HCT116 (cell line): ENCODE measurements around the gene CAV2. TPM values are rescaled to one million over a fixed set of nuclear protein-coding genes. Genes with fewer than 3 reads are reported as not detected.

Experiments used
- ATAC-seq: fragments of 200-7000 bp; cut with Tn5 transposase; 2 replicates; pipeline ENCODE4 v1.9.1; 2020; ENCODE audit warnings: mild to moderate bottlenecking, moderate library complexity
- BruUV-seq: library from RNA; stranded (reverse); fragments of 400-500 nt; replicated peaks from 2 replicates; lab custom pipeline; 2021; lab: Mats Ljungman, UMichigan
- CTCF ChIA-PET: fragments of 300-600 bp; sonication (Branson Sonifier 250); formaldehyde crosslinking; loops from one replicate; lab custom pipeline; 2021; ENCODE audit warnings: antibody characterized with exemption; lab: Charles Lee
- POLR2A ChIA-PET: fragments of 300-600, 350-600 bp; sonication (Branson Sonifier 250); formaldehyde crosslinking; loops from one replicate; lab custom pipeline; 2021; ENCODE audit warnings: antibody characterized with exemption; lab: Charles Lee
- RAD21 ChIA-PET, 2 experiments: fragments of 300-600 bp; sonication (Branson Sonifier 250); formaldehyde crosslinking; loops; one replicate each; lab custom pipeline; 2023; ENCODE audit warnings: low total read pairs in 2 of 2; ENCODE audit not compliant: uncharacterized antibody in 2 of 2, unreplicated experiment in 2 of 2, low non-redundant PET in 1 of 2; lab: Charles Lee
- DNase-seq: peaks from one replicate; pipeline ENCODE4 v3.0.0-alpha.2; 2010; ENCODE audit warnings: low read depth, low spot score
- H2AFZ ChIP-seq: fragments of 200-600 bp; shearing (Covaris generic), sonication (generic); 2 replicates; pipeline ENCODE4 v1.6.1; 2017; ENCODE audit warnings: low read depth, mixed run types, mixed read lengths, antibody characterized with exemption, low read length; ENCODE audit not compliant: poor library complexity, severe bottlenecking
- H3K27ac ChIP-seq: 2 replicates; pipeline ENCODE4 v1.5.1; 2012; ENCODE audit warnings: low read depth, low read length
- H3K27me3 ChIP-seq: fragments of 200-600 bp; sonication (generic); 2 replicates; pipeline ENCODE4 v1.6.1; 2016; ENCODE audit warnings: mixed run types, low read length, mixed read lengths; ENCODE audit not compliant: insufficient read depth
- H3K36me3 ChIP-seq, 2 experiments: fragments of 200-500 bp in 1 of 2; fragments of 200-600 bp in 1 of 2; sonication (Bioruptor generic) in 1 of 2; sonication (generic) in 1 of 2; 2 replicates each; pipeline versions ENCODE4 v1.5.1 to v1.6.1; 2014 to 2016; ENCODE audit warnings: low read length in 2 of 2, inconsistent platforms in 1 of 2, mixed read lengths in 1 of 2, mixed run types in 1 of 2; ENCODE audit not compliant: insufficient read depth in 2 of 2, control insufficient read depth in 1 of 2
- H3K4me1 ChIP-seq, 2 experiments: fragments of 200-600 bp in 1 of 2; sonication (generic) in 1 of 2; 2 replicates each; pipeline versions ENCODE4 v1.5.1 to v1.6.1; 2012 to 2017; ENCODE audit warnings: low read length in 2 of 2, inconsistent platforms in 1 of 2, mild to moderate bottlenecking in 1 of 2, mixed read lengths in 1 of 2, mixed run types in 1 of 2, moderate library complexity in 1 of 2; ENCODE audit not compliant: insufficient read depth in 2 of 2, control insufficient read depth in 1 of 2
- H3K4me2 ChIP-seq: fragments of 200-600 bp; sonication (generic); 2 replicates; pipeline ENCODE4 v1.6.1; 2017; ENCODE audit warnings: mixed run types, low read length, mixed read lengths
- H3K4me3 ChIP-seq, 2 experiments: fragments of 200-600 bp in 1 of 2; sonication (generic) in 1 of 2; replicated peaks in 1 of 2; 2 replicates each; pipeline ENCODE4 v1.5.1; 2011 to 2016; ENCODE audit warnings: low read length in 2 of 2, control low read depth in 1 of 2, low read depth in 1 of 2, mild to moderate bottlenecking in 1 of 2, mixed read lengths in 1 of 2, mixed run types in 1 of 2
- H3K79me2 ChIP-seq: fragments of 200-600 bp; sonication (generic); 2 replicates; pipeline ENCODE4 v1.6.1; 2017; ENCODE audit warnings: mild to moderate bottlenecking, mixed run types, low read length, moderate library complexity, mixed read lengths; ENCODE audit not compliant: insufficient read depth
- H3K9ac ChIP-seq: fragments of 200-600 bp; sonication (generic); 2 replicates; pipeline ENCODE4 v1.6.1; 2016; ENCODE audit warnings: low read length, mixed read lengths
- H3K9me2 ChIP-seq: fragments of 200-600 bp; sonication (generic), shearing (Covaris generic); 2 replicates; pipeline ENCODE4 v1.6.1; 2017; ENCODE audit warnings: mixed run types, mild to moderate bottlenecking, moderate library complexity; ENCODE audit not compliant: insufficient read depth
- H3K9me3 ChIP-seq, 2 experiments: fragments of 200-500 bp in 1 of 2; fragments of 200-600 bp in 1 of 2; sonication (Bioruptor generic) in 1 of 2; sonication (generic) in 1 of 2; 2 replicates each; pipeline ENCODE4 v1.6.1; 2014 to 2017; ENCODE audit warnings: low read length in 2 of 2, mixed read lengths in 2 of 2, inconsistent platforms in 1 of 2, low read depth in 1 of 2, mild to moderate bottlenecking in 1 of 2, mixed run types in 1 of 2, moderate library complexity in 1 of 2; ENCODE audit not compliant: control insufficient read depth in 1 of 2, insufficient read depth in 1 of 2
- H4K20me1 ChIP-seq: fragments of 200-600 bp; sonication (generic), shearing (Covaris generic); 2 replicates; pipeline ENCODE4 v1.6.1; 2017; ENCODE audit warnings: mixed run types, mild to moderate bottlenecking, moderate library complexity; ENCODE audit not compliant: insufficient read depth
- CBX3 ChIP-seq: IDR thresholded peaks from 2 replicates; pipeline ENCODE4 v1.6.1; 2012; ENCODE audit warnings: low read depth
- CEBPB ChIP-seq: IDR thresholded peaks from 2 replicates; pipeline ENCODE4 v1.6.1; 2012; ENCODE audit warnings: low read depth
- EGR1 ChIP-seq: IDR thresholded peaks from 2 replicates; pipeline ENCODE4 v1.6.1; 2012; ENCODE audit warnings: low read depth
- ELF1 ChIP-seq: IDR thresholded peaks from 2 replicates; pipeline ENCODE4 v1.6.1; 2012; ENCODE audit warnings: low read depth, borderline replicate concordance
- EZH2 ChIP-seq: fragments of 200-600 bp; sonication (generic); IDR thresholded peaks from 2 replicates; pipeline ENCODE4 v1.6.1; 2017; ENCODE audit warnings: antibody characterized with exemption, mixed run types
- FOSL1 ChIP-seq: IDR thresholded peaks from 2 replicates; pipeline ENCODE4 v1.6.1; 2012; ENCODE audit warnings: low read depth
- JUND ChIP-seq: IDR thresholded peaks from 2 replicates; pipeline ENCODE4 v1.6.1; 2012
- POLR2A ChIP-seq: IDR thresholded peaks from 2 replicates; pipeline ENCODE4 v1.7.0; 2011; ENCODE audit warnings: borderline replicate concordance; ENCODE audit not compliant: insufficient read depth, insufficient read length; ENCODE audit errors: extremely low read depth
- POLR2AphosphoS5 ChIP-seq: IDR thresholded peaks from 2 replicates; pipeline ENCODE4 v1.6.1; 2011; ENCODE audit warnings: mild to moderate bottlenecking, low read depth, low read length, moderate library complexity
- RAD21 ChIP-seq: IDR thresholded peaks from 2 replicates; pipeline ENCODE4 v1.6.1; 2012; ENCODE audit warnings: low read depth, mild to moderate bottlenecking
- SIN3A ChIP-seq: IDR thresholded peaks from 2 replicates; pipeline ENCODE4 v1.6.1; 2012; ENCODE audit warnings: low read depth
- SP1 ChIP-seq: IDR thresholded peaks from 2 replicates; pipeline ENCODE4 v1.6.1; 2012; ENCODE audit warnings: low read depth
- SRF ChIP-seq: IDR thresholded peaks from 2 replicates; pipeline ENCODE4 v1.6.1; 2012; ENCODE audit warnings: low read depth
- TCF7L2 ChIP-seq: IDR thresholded peaks from 2 replicates; pipeline ENCODE4 v1.7.0; 2011; ENCODE audit warnings: borderline replicate concordance, inconsistent platforms; ENCODE audit not compliant: insufficient read depth, insufficient read length; ENCODE audit errors: extremely low read depth
- ZFX ChIP-seq: fragments of 450-650 bp; IDR thresholded peaks from 2 replicates; pipeline ENCODE4 v1.6.1; 2017
- ZNF274 ChIP-seq: fragments of 200-500 bp; sonication (Bioruptor generic); IDR thresholded peaks from 2 replicates; pipeline ENCODE4 v1.6.1; 2014; ENCODE audit warnings: mild to moderate bottlenecking, low read depth, low read length, inconsistent platforms
- intact Hi-C: fragments of 100-400 bp; cut with micrococcal nuclease; formaldehyde crosslinking; loops from 2 replicates; pipeline ENCODE4 v1.10.0; 2022
- total RNA-seq: library from RNA; stranded (reverse); gene quantifications from one replicate; pipeline ENCODE4 v1.2.1, GENCODE V29; 2021; ENCODE audit not compliant: unreplicated experiment
- TF ChIP-seq, protein P1 (sequence below): IDR thresholded peaks from 2 replicates; pipeline ENCODE4 v1.6.1; 2012
- TF ChIP-seq, protein P2 (sequence below): IDR thresholded peaks from 2 replicates; pipeline ENCODE4 v1.6.1; 2011; ENCODE audit warnings: mild to moderate bottlenecking, low read length, moderate library complexity; ENCODE audit not compliant: insufficient replicate concordance; ENCODE audit errors: extremely low read depth
- TF ChIP-seq, protein P3 (sequence below), 3 experiments: fragments of 200-600 bp in 1 of 3; sonication (generic) in 1 of 3; IDR thresholded peaks in 2 of 3; conservative IDR thresholded peaks in 1 of 3; 2 replicates each; pipeline ENCODE4 v1.5.1; 2012 to 2017; ENCODE audit warnings: low read depth in 2 of 3, low read length in 2 of 3, antibody characterized with exemption in 1 of 3, borderline replicate concordance in 1 of 3, control low read depth in 1 of 3, mild to moderate bottlenecking in 1 of 3, mixed read lengths in 1 of 3, mixed run types in 1 of 3, moderate library complexity in 1 of 3; ENCODE audit not compliant: insufficient read depth in 1 of 3

The CAV2 gene
- total RNA-seq, 1 experiment from 2014 or later = 157 TPM

DNA sequence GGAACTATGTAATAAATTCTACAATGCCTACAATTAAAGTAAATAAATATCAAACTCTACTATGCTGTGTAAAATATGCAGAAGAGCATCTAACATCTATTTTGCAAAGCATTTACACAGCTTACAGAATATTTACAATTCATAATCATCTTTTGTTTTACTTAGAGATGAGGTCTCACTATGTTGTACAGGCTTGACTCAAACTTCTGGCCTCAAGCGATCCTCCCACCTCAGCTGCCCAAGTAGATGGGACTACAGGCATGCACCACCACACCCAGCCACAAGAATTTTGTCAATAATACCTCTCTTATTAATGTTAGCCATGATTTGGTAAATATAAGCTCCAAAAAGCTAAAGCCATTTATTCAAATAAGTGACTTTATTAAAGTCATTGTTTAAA is 21.9 kb upstream of the CAV2 start:
- H3K79me2 ChIP-seq = no peaks in the 10 kb centered on the region; the same call in 1 of the 2 replicates
- no peaks in the 10 kb centered on the region for H4K20me1 ChIP-seq
- H3K4me2 ChIP-seq = peak overlapping the region; percentile 66
- ATAC-seq (peak; percentile 87), DNase-seq (no peak)
- intact Hi-C loops = no loop called here
- H3K4me1 ChIP-seq = peaks cover 26 to 30% of the 10 kb centered on the region in 2 experiments
- TF ChIP-seq SP1 (0 out of 2 replicates have a peak, but pooled peaks have one; percentile 2), POLR2AphosphoS5 (no peak)
- H3K4me3 ChIP-seq = peak overlapping the region in 1 of 2 experiments; percentile 37; a peak in 2 of 4 replicates
- H3K27me3 ChIP-seq = no peaks in the 10 kb centered on the region
- ChIA-PET POLR2A (interaction anchor here (1.3 kb wide), 1 partner anchor 12 kb away, joined by 3 read pairs; no protein-coding TSS in a partner anchor), CTCF (no interaction called here), RAD21 (no interaction called here)
- no TSS peak for BruUV-seq
- peak overlapping the region; percentile 23 for H2AFZ ChIP-seq
- no peaks in the 10 kb centered on the region for H3K9me2 ChIP-seq
- peak overlapping the region; percentile 44 for H3K9ac ChIP-seq
- H3K36me3 ChIP-seq = no peaks in the 10 kb centered on the region
- H3K27ac ChIP-seq = peak overlapping the region; percentile 77; the same call in 1 of the 2 replicates
- no peaks in the 10 kb centered on the region for H3K9me3 ChIP-seq

DNA sequence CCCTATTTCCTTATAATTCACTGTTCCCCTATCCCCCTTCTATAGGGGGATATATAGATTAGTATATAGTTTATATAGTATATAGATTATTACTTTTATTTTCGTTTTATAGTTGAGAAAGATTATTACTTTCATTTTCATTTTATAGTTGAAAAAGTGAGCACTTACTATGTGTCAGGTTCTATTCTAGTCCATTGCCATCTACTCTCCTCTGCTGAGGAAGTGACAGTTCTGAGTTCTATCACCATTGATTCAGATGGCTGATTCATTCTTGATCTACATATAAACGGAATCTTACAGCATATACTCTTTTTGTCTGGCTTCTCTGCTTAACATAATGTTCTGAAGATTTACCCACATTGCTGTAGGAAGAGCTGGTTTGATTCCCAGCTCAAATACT is 20.7 kb upstream of the CAV2 start:
- Histone ChIP-seq H3K4me3 (no peak overlapping the region), H3K27me3 (no peaks in the 10 kb centered on the region), H3K27ac (no peak overlapping the region), H3K9me3 (no peaks in the 10 kb centered on the region), H2AFZ (no peak overlapping the region), H3K79me2 (no peaks in the 10 kb centered on the region), H3K9ac (0 out of 2 replicates have a peak overlapping the region, but pooled peaks have one; percentile 44), H3K4me1 (peaks cover 26 to 30% of the 10 kb centered on the region in 2 experiments), H4K20me1 (no peaks in the 10 kb centered on the region), H3K9me2 (no peaks in the 10 kb centered on the region), H3K4me2 (peak overlapping the region; percentile 66), H3K36me3 (no peaks in the 10 kb centered on the region)
- RAD21 ChIA-PET = no interaction called here
- ATAC-seq = no peak
- no peak for DNase-seq
- BruUV-seq = no TSS peak
- CTCF ChIA-PET = no interaction called here
- intact Hi-C loops = no loop called here
- POLR2A ChIA-PET = interaction anchor here (1.3 kb wide), 1 partner anchor 11 kb away, joined by 3 read pairs; no protein-coding TSS in a partner anchor
- TF ChIP-seq SP1 (no peak), ELF1 (no peak), SIN3A (no peak), SRF (no peak), POLR2AphosphoS5 (no peak), TCF7L2 (no peak), POLR2A (no peak), ZNF274 (no peak), JUND (no peak), EGR1 (no peak), CEBPB (no peak), EZH2 (no peak), CBX3 (no peak), RAD21 (no peak), ZFX (no peak), FOSL1 (no peak)
- TF ChIP-seq, protein P1, sequence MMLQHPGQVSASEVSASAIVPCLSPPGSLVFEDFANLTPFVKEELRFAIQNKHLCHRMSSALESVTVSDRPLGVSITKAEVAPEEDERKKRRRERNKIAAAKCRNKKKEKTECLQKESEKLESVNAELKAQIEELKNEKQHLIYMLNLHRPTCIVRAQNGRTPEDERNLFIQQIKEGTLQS = no peak
- TF ChIP-seq, protein P2, sequence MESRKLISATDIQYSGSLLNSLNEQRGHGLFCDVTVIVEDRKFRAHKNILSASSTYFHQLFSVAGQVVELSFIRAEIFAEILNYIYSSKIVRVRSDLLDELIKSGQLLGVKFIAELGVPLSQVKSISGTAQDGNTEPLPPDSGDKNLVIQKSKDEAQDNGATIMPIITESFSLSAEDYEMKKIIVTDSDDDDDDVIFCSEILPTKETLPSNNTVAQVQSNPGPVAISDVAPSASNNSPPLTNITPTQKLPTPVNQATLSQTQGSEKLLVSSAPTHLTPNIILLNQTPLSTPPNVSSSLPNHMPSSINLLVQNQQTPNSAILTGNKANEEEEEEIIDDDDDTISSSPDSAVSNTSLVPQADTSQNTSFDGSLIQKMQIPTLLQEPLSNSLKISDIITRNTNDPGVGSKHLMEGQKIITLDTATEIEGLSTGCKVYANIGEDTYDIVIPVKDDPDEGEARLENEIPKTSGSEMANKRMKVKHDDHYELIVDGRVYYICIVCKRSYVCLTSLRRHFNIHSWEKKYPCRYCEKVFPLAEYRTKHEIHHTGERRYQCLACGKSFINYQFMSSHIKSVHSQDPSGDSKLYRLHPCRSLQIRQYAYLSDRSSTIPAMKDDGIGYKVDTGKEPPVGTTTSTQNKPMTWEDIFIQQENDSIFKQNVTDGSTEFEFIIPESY = no peak
- TF ChIP-seq, protein P3, sequence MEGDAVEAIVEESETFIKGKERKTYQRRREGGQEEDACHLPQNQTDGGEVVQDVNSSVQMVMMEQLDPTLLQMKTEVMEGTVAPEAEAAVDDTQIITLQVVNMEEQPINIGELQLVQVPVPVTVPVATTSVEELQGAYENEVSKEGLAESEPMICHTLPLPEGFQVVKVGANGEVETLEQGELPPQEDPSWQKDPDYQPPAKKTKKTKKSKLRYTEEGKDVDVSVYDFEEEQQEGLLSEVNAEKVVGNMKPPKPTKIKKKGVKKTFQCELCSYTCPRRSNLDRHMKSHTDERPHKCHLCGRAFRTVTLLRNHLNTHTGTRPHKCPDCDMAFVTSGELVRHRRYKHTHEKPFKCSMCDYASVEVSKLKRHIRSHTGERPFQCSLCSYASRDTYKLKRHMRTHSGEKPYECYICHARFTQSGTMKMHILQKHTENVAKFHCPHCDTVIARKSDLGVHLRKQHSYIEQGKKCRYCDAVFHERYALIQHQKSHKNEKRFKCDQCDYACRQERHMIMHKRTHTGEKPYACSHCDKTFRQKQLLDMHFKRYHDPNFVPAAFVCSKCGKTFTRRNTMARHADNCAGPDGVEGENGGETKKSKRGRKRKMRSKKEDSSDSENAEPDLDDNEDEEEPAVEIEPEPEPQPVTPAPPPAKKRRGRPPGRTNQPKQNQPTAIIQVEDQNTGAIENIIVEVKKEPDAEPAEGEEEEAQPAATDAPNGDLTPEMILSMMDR (IDR thresholded peaks at IDR 0.05 in 2 of 3, conservative IDR thresholded peaks at IDR 0.05 in 1 of 3; ENCODE audit: borderline replicate concordance in 1 of 3, insufficient read depth in 1 of 3, low read depth in 2 of 3, low read length in 2 of 3) = no peak
